ENCODE results near the gene QKI.

QKI gene

DNA sequence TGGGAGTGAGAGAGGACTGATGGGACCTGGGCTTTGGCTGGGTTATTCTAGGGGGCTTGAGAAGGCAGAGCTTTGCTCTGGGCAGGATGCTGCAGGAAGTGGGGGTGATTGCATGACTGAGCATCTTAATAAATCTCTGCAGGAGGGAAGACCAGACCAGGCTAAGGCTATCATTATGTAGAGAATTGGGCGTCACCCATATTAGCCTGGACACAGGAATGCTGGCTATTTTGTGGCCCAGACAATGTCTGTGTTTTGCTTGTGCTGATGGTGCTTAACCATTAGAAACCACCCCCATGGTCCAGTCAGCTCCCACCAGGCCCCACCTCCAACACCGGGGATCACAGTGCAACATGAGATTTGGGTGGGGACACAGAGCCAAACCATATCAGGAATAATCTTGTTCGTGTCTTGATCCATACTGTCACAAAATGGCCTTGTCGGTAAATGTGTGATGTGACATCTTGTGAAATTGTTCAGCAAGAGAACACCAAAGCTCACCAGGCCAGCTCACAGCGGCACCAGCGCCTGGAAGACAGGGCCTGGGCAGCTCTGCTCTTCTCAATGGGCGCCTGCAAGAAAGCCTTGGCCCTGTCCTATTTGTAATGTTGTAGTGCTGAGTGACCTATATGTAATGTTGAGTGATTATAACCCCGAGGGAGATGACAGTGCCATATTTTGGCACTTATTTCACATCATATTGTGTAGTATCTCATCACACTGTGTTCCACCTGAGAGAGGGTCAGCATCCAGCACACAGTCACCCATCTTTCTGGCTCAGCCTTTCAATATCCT lies 211.8 kb downstream of the QKI start:
- DNase-seq, result peak; percentile 3

GRCh38 chr6:163627274-163628062 lies 212.9 kb downstream of the QKI start:
- DNase-seq, result no peak

Data from kidney glomerular epithelial cell (primary cell).